ENCODE measurements around the gene ZFYVE28.
"Not testable (repeated sequence)": the region's sequence is repeated elsewhere in the genome, so short reads cannot be mapped to it uniquely, and the experiment has no call there.

The ZFYVE28 gene

DNA sequence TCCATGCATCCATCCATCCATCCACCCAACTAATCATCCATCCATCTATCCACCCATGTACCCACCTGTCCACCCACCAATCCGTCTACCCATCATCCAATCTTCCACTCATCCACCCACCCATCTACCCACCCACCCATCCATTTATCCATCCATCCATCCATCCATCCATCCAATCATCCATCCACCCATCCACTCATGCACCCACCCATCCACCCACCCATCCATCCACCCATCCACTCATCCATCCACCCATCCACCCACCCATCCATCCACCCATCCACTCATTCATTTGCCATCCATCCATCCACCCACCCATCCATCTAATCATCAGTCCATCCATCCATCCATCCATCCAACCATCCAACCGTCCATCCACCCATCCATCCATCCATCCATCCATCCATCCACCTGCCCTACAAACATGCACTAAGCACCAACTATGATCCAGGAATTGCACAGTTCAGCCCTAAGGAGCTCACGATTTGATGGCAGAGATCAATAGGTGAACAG, 135.2 kb downstream of the ZFYVE28 start:
- no peak for DNase-seq

DNA sequence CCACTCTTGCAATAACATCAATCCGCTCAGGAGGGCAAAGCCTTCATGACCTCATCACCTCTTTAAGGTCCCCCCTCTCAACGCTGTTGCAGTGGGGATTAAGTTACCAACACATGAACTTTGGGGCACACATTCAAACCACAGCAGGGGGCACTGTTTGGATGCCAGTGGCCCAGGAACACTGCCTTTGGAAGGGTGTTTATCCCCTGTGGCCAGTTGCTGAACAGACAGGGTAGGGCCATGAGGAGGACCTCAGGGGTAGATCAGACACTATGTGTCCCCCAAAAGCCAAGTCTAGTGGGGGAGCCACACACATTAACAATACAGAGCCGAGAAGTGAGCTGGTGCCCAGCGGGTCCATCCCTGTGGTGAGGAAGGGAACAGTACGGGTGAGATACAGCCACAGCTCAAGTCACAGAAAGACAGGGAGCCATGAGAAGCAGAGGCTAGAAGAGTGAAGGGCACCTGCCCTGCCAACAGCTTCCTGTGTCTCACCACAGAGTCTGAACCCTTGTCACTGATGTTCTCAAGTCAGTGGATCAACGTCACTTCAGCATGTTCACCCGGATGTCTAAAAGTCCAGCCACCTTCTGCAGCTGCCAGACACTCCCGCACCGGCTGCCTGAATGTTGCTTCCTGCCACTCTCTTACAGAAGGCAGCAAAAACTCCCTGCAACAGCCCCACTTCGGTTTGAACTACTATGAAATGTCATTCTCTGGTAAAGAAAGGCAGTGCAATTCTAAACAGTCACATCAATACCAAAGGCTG, 136.7 kb downstream of the ZFYVE28 start:
- peak; percentile 73 for DNase-seq

DNA sequence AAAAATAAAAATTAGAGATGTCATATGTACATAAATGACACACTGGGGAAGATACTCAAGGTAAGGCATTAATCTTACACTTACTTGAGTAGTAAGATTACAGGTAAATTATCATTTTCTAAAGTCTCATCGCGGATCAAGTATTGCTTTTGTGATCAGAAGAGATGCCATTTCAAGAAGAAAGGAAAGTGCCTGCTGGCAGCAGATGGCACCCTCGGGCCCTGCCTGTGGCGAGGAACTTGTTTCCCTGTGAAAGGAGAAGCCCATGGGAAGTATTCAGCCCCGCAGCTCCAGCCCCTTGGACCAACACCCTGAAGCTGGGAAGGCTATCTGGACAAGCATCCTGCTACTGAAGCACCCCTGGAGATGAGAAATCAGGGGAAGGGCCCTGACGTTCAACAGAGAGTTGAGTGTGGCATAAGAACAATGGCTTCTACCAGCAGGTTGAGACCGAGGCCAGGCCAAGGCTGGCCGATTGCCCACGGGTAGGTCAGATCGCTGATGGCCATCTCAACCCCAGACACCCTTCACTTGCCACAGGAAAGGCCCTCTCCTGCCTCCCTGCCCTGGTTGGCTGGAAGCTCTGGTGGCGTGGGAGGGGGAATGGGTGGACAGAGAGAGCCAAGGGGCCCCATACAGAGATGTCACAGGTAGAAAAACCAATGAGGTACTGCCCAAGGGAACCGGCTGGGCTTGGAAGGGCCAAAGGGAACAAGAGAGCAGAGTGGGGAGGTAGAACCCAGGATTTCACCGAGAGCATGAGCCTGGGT, 137.7 kb downstream of the ZFYVE28 start:
- DNase-seq, result no peak

- no peak for DNase-seq
Observed at GRCh38 chr4:2277956-2278355, 140.5 kb downstream of the ZFYVE28 start.

- no peak for DNase-seq
Observed at GRCh38 chr4:2276581-2277325, 141.7 kb downstream of the ZFYVE28 start.

DNA sequence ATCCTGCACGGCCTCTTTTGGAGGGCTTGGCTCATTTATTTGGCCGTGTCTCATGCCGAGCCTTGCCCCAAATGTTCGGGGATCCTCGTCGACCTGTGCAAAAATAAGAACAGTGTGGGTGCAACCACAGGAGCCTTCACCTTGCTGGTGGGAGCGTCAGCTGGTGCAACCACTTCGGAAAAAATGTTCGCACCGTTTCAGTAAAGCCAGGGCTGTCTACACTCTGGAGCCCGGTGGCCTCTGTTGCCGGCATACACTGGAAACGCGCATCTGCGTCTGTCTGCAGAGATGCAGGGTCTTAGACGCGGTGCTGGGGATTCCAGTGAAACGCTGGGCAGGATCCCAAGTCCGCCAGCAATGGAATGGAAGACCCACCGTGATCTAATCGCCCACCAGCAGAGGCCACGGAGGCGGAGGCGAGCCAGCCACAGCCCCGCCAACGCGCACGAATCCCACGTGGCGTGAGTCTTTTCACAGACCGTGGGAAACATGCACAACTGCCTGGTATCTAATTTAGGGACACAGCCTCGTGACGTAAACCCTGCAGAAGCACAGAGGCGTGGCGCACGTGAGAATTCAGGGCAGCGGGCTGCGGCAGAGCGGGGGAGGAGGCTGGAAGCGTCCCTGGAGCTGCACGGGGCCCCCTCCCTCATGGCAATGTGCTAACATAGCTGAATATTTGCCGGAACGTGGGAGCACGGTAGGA, 142.7 kb downstream of the ZFYVE28 start:
- DNase-seq, result no peak

DNA sequence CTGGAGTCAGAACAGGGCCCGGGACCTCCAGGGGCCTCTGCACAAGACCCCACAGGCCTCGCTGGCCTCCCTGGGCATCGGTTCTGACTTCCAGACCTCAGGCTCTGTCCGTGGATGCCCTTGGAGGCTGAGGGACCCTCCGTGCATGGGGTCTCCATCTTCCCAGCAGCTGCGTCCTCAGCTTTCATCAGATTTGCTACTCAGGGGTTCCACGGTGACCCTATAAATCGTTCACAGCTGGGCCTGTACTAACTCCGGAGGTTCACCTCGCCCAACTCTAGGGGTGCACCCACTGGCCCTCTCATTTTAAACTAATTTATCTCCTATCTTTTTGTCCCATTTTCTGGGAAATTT, 143.4 kb downstream of the ZFYVE28 start:
- DNase-seq, result not testable (repeated sequence)

DNA sequence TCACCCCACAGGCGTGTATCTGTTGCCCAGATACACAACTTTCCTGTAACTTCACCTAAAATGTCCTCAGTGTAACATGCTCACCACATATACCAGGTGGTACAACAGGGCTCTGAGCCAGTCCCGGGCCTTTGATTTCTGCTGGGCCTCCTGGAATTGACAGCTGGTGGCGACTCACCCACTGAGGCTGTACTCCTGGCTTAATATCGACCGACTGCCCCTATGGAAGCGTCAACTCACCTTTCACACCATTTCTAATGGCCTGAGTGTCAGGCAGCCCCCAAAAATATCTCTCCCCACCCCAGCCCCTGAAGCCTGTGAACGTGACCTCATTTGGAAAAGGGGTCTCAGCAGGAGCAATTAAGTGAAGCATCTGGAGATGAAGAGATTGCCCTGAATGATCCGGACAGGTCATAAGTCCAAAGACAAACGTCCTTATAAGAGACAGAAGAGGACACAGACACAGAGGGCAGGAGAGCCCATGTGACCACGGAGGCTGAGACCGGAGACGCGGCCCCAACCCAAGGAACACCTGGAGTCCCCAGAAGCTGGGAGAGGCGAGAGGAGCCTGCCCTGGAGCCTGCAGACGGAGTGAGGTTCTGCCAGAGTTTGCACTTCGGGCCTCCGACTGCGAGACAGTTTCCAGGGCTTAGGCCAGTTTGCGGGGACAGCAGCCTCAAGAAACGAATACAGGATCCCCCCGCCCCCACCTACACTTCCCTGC, 144.0 kb downstream of the ZFYVE28 start:
- no peak for DNase-seq

DNA sequence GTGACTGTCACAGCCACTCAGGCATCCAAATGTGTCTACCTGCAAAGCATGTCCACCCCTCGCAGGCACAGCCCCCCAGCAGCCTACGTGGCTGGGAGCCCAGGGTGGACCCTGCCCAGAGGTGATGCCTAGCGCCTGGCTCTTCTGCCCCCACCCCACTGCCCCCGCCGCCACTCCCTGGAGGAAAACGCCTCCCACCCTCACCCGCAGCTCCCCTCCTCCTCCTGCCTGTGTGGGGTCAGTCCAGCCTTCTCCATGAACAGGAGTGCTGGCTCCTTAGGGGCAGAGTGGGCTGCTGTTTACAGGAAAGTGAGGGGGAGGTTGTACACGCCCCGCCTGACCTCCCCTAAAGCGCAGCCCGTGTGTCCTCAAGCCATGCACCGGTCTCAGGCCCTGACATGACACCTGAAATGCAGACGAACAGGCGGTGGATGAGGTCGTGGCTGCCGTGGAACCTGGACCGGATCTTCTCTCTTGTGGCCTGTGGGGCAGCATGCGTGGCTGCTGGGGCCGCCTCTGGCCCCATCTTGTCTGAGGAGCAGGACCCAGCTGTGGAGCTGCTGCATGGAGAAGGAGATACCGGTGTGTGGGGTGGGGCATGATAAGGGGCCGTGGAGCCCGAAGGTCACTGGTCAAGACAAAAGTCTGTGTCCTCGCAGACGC, 144.7 kb downstream of the ZFYVE28 start:
- no peak for DNase-seq

DNA sequence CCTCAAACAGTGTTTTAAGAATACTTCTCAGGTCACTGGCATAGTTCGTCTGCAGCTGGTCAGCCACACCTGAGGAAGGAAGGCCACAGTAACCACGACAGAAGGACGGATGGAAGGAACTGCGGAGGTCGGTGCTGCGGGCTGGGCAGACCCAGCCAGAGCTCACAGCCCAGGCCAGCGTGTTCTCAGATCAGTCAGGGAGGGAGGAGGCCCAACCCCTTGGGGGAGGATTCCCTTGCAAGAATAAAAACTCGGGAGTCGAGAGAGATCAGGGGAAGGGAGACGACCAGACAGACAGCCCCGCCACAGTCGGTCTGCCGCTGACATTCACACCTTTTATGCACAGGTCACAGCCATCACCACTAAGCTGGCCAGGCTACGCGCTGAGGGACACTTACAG, 145.2 kb downstream of the ZFYVE28 start:
- no peak for DNase-seq

- no peak for DNase-seq
Observed at GRCh38 chr4:2272828-2273120, 145.7 kb downstream of the ZFYVE28 start.

- DNase-seq, result no peak
Observed at GRCh38 chr4:2272026-2272827, 146.2 kb downstream of the ZFYVE28 start.

GRCh38 chr4:2271279-2272025, 147.0 kb downstream of the ZFYVE28 start:
- no peak for DNase-seq

DNA sequence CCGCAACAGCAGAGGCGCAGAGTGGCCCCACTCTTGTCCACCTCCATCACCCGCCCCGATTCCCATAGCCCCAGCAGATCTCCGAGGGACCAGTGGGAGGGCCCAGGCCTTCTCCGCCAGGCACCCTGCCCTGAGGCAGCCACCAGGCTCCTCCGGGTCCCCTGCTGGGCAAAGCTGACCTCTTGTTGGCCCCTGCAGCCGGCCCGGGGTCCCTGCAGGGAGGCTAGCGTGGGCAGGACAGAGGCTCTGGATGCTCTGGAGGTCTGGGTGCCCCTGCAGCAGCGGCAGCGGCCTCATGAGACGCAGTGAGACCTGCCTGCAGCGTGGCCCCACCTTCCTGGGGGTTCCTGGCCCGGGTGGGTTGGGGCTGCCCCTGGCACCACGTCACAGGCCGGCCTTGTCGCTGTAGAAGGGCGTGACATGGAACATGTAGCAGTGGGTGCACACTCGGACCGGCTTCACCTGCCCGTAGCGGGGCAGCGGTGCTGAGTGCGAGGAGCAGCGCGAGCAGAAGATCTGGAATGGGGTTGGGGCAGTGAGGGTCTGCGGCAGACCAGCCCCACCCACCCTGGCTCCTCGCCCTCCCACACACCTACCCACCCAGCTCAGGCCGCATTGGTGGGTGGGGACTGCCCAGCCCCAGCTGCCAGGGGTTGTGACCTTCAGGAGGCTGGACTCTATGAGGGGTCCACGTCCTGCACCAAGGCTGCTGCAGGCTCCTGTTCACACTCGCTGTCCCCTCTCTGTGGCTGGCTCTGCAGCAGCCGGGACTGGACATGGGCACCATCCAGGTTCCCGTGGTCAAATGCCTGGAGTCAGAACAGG, 147.9 kb downstream of the ZFYVE28 start:
- DNase-seq, result no peak

DNA sequence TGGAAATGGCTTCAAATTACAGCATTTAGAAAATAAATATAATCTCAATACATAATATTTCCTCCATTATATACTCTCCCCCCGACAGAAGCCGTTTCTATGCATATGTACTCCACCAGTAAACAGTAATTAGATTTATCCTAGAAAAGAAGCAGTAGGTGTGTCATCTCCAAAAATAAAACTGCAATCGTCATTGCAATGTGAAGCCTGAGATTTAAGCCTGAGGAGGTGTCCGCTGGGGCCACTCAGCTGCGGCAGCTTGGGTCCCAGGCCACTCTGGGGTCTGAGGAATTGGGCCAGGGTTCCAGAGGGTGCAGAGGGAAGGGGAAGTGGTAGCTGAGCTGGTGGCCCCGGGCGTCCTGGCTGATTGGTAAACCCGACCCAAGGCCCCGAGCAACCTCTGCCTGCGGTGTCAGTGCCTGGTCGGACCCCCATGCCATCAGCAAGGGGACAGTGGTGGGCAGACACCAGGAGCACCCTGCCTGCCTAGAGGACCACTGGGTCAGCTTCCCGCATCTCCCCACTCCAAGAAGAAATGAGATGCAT, 148.8 kb downstream of the ZFYVE28 start:
- no peak for DNase-seq

- DNase-seq, result no peak
Observed at GRCh38 chr4:2269206-2269531, 149.3 kb downstream of the ZFYVE28 start.

- no peak for DNase-seq
Observed at GRCh38 chr4:2268357-2269205, 149.9 kb downstream of the ZFYVE28 start.

DNA sequence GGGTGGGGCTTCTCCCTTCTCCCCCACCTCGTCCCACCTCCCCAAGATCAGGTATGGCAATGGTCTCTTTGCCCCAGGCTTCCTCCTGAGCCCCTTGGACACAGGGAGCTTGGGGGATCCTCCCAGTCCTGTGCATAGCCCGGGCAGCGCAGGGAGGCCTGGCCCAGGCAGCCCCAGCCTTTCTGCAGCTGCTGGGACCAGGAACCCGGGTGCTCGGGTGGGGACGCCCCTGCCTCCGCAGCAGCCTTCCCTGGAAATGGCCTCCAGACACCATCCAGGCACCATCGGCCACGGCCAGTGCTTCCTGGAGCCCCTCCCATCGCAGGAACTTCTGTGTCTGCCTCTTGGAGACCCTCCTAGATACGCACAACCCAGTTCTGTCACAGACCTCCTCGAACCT, 150.6 kb downstream of the ZFYVE28 start:
- DNase-seq, result no peak
